Osteocyte (in vitro differentiated cells): ENCODE data around the gene ARHGAP42. TPM values are rescaled to one million over a fixed set of nuclear protein-coding genes. Genes with fewer than 3 reads are reported as not detected.
A peak's percentile ranks its signal among the peaks of the same experiment; 100 is the strongest.

Experiments used
- DNase-seq: peaks from one replicate; pipeline ENCODE4 v3.0.0; 2021; ENCODE audit warnings: mixed read lengths; ENCODE audit not compliant: unreplicated experiment; ENCODE audit errors: extremely low spot score
- H3K27ac Mint-ChIP-seq: one replicate; pipeline ENCODE4 v1.8.0; 2021; ENCODE audit warnings: mild to moderate bottlenecking, mixed read lengths; ENCODE audit not compliant: unreplicated experiment
- H3K27me3 Mint-ChIP-seq: one replicate; pipeline ENCODE4 v1.8.0; 2021; ENCODE audit warnings: mixed read lengths; ENCODE audit not compliant: unreplicated experiment
- H3K36me3 Mint-ChIP-seq: one replicate; pipeline ENCODE4 v1.8.0; 2021; ENCODE audit warnings: mixed read lengths; ENCODE audit not compliant: unreplicated experiment
- H3K4me1 Mint-ChIP-seq: one replicate; pipeline ENCODE4 v1.8.0; 2021; ENCODE audit warnings: mixed read lengths; ENCODE audit not compliant: unreplicated experiment
- H3K4me3 Mint-ChIP-seq: one replicate; pipeline ENCODE4 v1.8.0; 2021; ENCODE audit warnings: mild to moderate bottlenecking, moderate library complexity, mixed read lengths; ENCODE audit not compliant: unreplicated experiment
- H3K9me3 Mint-ChIP-seq: one replicate; pipeline ENCODE4 v1.8.0; 2021; ENCODE audit warnings: mixed read lengths; ENCODE audit not compliant: unreplicated experiment
- CTCF ChIP-seq: fragments of 200-600 bp; sonication (generic); IDR thresholded peaks from 2 replicates; pipeline ENCODE4 v1.5.0; 2021; ENCODE audit warnings: antibody characterized with exemption, mild to moderate bottlenecking, moderate library complexity
- total RNA-seq: library from RNA; stranded (reverse); gene quantifications from 2 replicates; pipeline ENCODE4 v1.2.1, GENCODE V29; 2021

ARHGAP42 gene
- total RNA-seq, 1 donor from 2014 or later, result 12.7 TPM

- no peak for TF ChIP-seq CTCF
- peaks cover 12% of the 10 kb centered on the region for H3K36me3 Mint-ChIP-seq
- no peak overlapping the region for H3K27ac Mint-ChIP-seq
- H3K4me1 Mint-ChIP-seq, result peaks cover 15% of the 10 kb centered on the region
- no peak overlapping the region for H3K4me3 Mint-ChIP-seq
- DNase-seq, result no peak
- H3K27me3 Mint-ChIP-seq, result no peaks in the 10 kb centered on the region
- H3K9me3 Mint-ChIP-seq, result peaks cover 3% of the 10 kb centered on the region
Observed at GRCh38 chr11:100703139-100703538, 16.1 kb downstream of the ARHGAP42 start.

- no peak for DNase-seq
- peaks cover 12% of the 10 kb centered on the region for H3K36me3 Mint-ChIP-seq
- no peak overlapping the region for H3K27ac Mint-ChIP-seq
- H3K9me3 Mint-ChIP-seq, result peaks cover 3% of the 10 kb centered on the region
- H3K4me3 Mint-ChIP-seq, result no peak overlapping the region
- H3K27me3 Mint-ChIP-seq, result no peaks in the 10 kb centered on the region
- peaks cover 15% of the 10 kb centered on the region for H3K4me1 Mint-ChIP-seq
- no peak for TF ChIP-seq CTCF
Observed at GRCh38 chr11:100703801-100704575, 16.9 kb downstream of the ARHGAP42 start.

GRCh38 chr11:100705447-100705846 lies 18.4 kb downstream of the ARHGAP42 start:
- Mint-ChIP-seq H3K36me3 (peaks cover 12% of the 10 kb centered on the region), H3K4me1 (peaks cover 25% of the 10 kb centered on the region), H3K27me3 (no peaks in the 10 kb centered on the region), H3K27ac (no peak overlapping the region), H3K4me3 (no peak overlapping the region), H3K9me3 (peaks cover 3% of the 10 kb centered on the region)
- no peak for TF ChIP-seq CTCF
- no peak for DNase-seq

GRCh38 chr11:100706179-100706578 lies 19.1 kb downstream of the ARHGAP42 start:
- no peak overlapping the region for H3K27ac Mint-ChIP-seq
- H3K36me3 Mint-ChIP-seq, result peaks cover 6% of the 10 kb centered on the region
- no peak for TF ChIP-seq CTCF

GRCh38 chr11:100709233-100709957 lies 22.3 kb downstream of the ARHGAP42 start:
- Mint-ChIP-seq H3K27me3 (no peaks in the 10 kb centered on the region), H3K4me1 (peaks cover 26% of the 10 kb centered on the region), H3K9me3 (no peaks in the 10 kb centered on the region), H3K27ac (peak overlapping the region; percentile 67), H3K4me3 (peak overlapping the region; percentile 33), H3K36me3 (peaks cover 2% of the 10 kb centered on the region)
- no peak for DNase-seq
- TF ChIP-seq CTCF, result no peak

More at GRCh38 chr11:100706179-100706578, 19.1 kb downstream of the ARHGAP42 start:
- Mint-ChIP-seq H3K4me3 (no peak overlapping the region), H3K27me3 (no peaks in the 10 kb centered on the region), H3K9me3 (peaks cover 3% of the 10 kb centered on the region), H3K4me1 (peaks cover 31% of the 10 kb centered on the region)
- DNase-seq, result no peak
